SW 1271 (cell line): ENCODE data around the gene GFPT1.
"Not testable (repeated sequence)": the region's sequence is repeated elsewhere in the genome, so short reads cannot be mapped to it uniquely, and the experiment has no call there.

Experiments used
- DNase-seq, 2 experiments: peaks; one replicate each; lab custom pipeline; 2025; lab: John Stamatoyannopoulos, UW

Gene GFPT1

GRCh38 chr2:69386789-69387734, at the start of gene GFPT1:
Gene GFPT1, minus strand, starts transcription at chr2:69387227. Its CDS starts 156 bp downstream, at chr2:69387071.
- DNase-seq: peak; percentile 43 to 86

- DNase-seq: peak in 1 of 2 experiments; percentile 48
Measured at GRCh38 chr2:69436596-69436937, 49.5 kb upstream of the GFPT1 start.

GRCh38 chr2:69434753-69435152, 47.7 kb upstream of the GFPT1 start:
- no peak for DNase-seq

GRCh38 chr2:69429491-69430183, 42.6 kb upstream of the GFPT1 start:
- no peak for DNase-seq

- no peak for DNase-seq
Measured at GRCh38 chr2:69428981-69429380, 42.0 kb upstream of the GFPT1 start.

- no peak for DNase-seq
Measured at GRCh38 chr2:69424419-69424818, 37.4 kb upstream of the GFPT1 start.

- no peak for DNase-seq
Measured at GRCh38 chr2:69422198-69422597, 35.2 kb upstream of the GFPT1 start.

GRCh38 chr2:69419111-69419510, 32.1 kb upstream of the GFPT1 start:
- DNase-seq: not testable (repeated sequence)

- no peak for DNase-seq
Measured at GRCh38 chr2:69416147-69416546, 29.1 kb upstream of the GFPT1 start.

- DNase-seq: no peak
Measured at GRCh38 chr2:69411120-69411519, 24.1 kb upstream of the GFPT1 start.

GRCh38 chr2:69405306-69405705, 18.3 kb upstream of the GFPT1 start:
- no peak for DNase-seq

GRCh38 chr2:69400121-69400520, 13.1 kb upstream of the GFPT1 start:
- no peak for DNase-seq

- DNase-seq: no peak
Measured at GRCh38 chr2:69397234-69397633, 10.2 kb upstream of the GFPT1 start.

GRCh38 chr2:69395866-69396265, 8.8 kb upstream of the GFPT1 start:
- no peak for DNase-seq

- no peak for DNase-seq
Measured at GRCh38 chr2:69393963-69394362, 6.9 kb upstream of the GFPT1 start.

GRCh38 chr2:69390471-69390870, 3.4 kb upstream of the GFPT1 start:
- no peak for DNase-seq

- DNase-seq: no peak
Measured at GRCh38 chr2:69390001-69390400, 3.0 kb upstream of the GFPT1 start.

GRCh38 chr2:69389271-69389670, 2.2 kb upstream of the GFPT1 start:
- DNase-seq: no peak

- no peak for DNase-seq
Measured at GRCh38 chr2:69387770-69388481, 899 bp upstream of the GFPT1 start.

GRCh38 chr2:69386360-69386759, 667 bp downstream of the GFPT1 start:
- no peak for DNase-seq

GRCh38 chr2:69385443-69386151, 1.4 kb downstream of the GFPT1 start:
- DNase-seq: no peak

- DNase-seq: no peak
Measured at GRCh38 chr2:69384618-69385081, 2.4 kb downstream of the GFPT1 start.
